ENCODE measurements around the gene SNORC.

GRCh38 chr2:232835687-232836208 lies 34.3 kb upstream of the SNORC start:
- TF ChIP-seq, protein P1, sequence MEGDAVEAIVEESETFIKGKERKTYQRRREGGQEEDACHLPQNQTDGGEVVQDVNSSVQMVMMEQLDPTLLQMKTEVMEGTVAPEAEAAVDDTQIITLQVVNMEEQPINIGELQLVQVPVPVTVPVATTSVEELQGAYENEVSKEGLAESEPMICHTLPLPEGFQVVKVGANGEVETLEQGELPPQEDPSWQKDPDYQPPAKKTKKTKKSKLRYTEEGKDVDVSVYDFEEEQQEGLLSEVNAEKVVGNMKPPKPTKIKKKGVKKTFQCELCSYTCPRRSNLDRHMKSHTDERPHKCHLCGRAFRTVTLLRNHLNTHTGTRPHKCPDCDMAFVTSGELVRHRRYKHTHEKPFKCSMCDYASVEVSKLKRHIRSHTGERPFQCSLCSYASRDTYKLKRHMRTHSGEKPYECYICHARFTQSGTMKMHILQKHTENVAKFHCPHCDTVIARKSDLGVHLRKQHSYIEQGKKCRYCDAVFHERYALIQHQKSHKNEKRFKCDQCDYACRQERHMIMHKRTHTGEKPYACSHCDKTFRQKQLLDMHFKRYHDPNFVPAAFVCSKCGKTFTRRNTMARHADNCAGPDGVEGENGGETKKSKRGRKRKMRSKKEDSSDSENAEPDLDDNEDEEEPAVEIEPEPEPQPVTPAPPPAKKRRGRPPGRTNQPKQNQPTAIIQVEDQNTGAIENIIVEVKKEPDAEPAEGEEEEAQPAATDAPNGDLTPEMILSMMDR (IDR thresholded peaks at IDR 0.05; ENCODE audit: insufficient read depth, low read depth, low read length) = no peak
- TF ChIP-seq EZH2 (IDR thresholded peaks at IDR 0.05; ENCODE audit: insufficient read depth, low read length) = no peak
